Keratinocyte (primary cell): ENCODE results near the gene LDLRAP1. TPM values are rescaled to one million over a fixed set of nuclear protein-coding genes. Genes with fewer than 3 reads are reported as not detected.
A peak's percentile ranks its signal among the peaks of the same experiment; 100 is the strongest.

Experiments
- DNase-seq: peaks from one replicate; pipeline ENCODE4 v3.0.0-alpha.2; 2011; ENCODE audit warnings: low read depth, missing footprints, low spot score
- FAIRE-seq: peaks from 2 replicates; lab custom pipeline; 2011; peaks lifted over from hg19 to GRCh38; lab: Jason Lieb, UNC
- H2AFZ ChIP-seq: 2 replicates; pipeline ENCODE4 v1.6.0; 2012; ENCODE audit warnings: low read length, control low read depth, inconsistent platforms; ENCODE audit not compliant: control insufficient read depth
- H3K27ac ChIP-seq: 2 replicates; pipeline ENCODE4 v1.5.1; 2011; ENCODE audit warnings: low read length; ENCODE audit not compliant: control insufficient read depth, insufficient read depth
- H3K27me3 ChIP-seq: 3 replicates; pipeline ENCODE4 v1.6.0; 2011; ENCODE audit warnings: low read length; ENCODE audit not compliant: control insufficient read depth, insufficient read depth; ENCODE audit errors: extremely low read depth
- H3K36me3 ChIP-seq, 2 experiments: 2 replicates in 1 of 2; 3 replicates in 1 of 2; pipeline ENCODE4 v1.5.1; 2011; ENCODE audit warnings: low read length in 2 of 2, mild to moderate bottlenecking in 1 of 2; ENCODE audit not compliant: control insufficient read depth in 2 of 2, insufficient read depth in 2 of 2; ENCODE audit errors: extremely low read depth in 1 of 2
- H3K4me1 ChIP-seq: 3 replicates; pipeline ENCODE4 v1.5.1; 2011; ENCODE audit warnings: low read length; ENCODE audit not compliant: control insufficient read depth, insufficient read depth; ENCODE audit errors: extremely low read depth
- H3K4me2 ChIP-seq: 3 replicates; pipeline ENCODE4 v1.6.0; 2011; ENCODE audit warnings: low read depth, low read length; ENCODE audit not compliant: control insufficient read depth, insufficient read depth; ENCODE audit errors: extremely low read depth
- H3K4me3 ChIP-seq, 3 experiments: fragments of 200-600 bp in 1 of 3; sonication (generic) in 1 of 3; 2 replicates in 2 of 3; 3 replicates in 1 of 3; pipeline ENCODE4 v1.5.1; 2011 to 2016; ENCODE audit warnings: low read length in 3 of 3, mild to moderate bottlenecking in 3 of 3, control low read depth in 2 of 3, inconsistent platforms in 1 of 3, low read depth in 1 of 3, mixed read lengths in 1 of 3, mixed run types in 1 of 3, moderate library complexity in 1 of 3; ENCODE audit not compliant: control insufficient read depth in 2 of 3, insufficient read depth in 2 of 3; ENCODE audit errors: extremely low read depth in 1 of 3
- H3K79me2 ChIP-seq: 2 replicates; pipeline ENCODE4 v1.6.0; 2012; ENCODE audit warnings: low read length; ENCODE audit not compliant: control insufficient read depth, insufficient read depth
- H3K9ac ChIP-seq: 3 replicates; pipeline ENCODE4 v1.6.0; 2011; ENCODE audit warnings: low read length; ENCODE audit not compliant: control insufficient read depth, insufficient read depth; ENCODE audit errors: extremely low read depth
- H3K9me1 ChIP-seq: 3 replicates; pipeline ENCODE4 v1.6.0; 2011; ENCODE audit warnings: low read length; ENCODE audit not compliant: control insufficient read depth, insufficient read depth; ENCODE audit errors: extremely low read depth
- H3K9me3 ChIP-seq: 2 replicates; pipeline ENCODE4 v1.5.1; 2012; ENCODE audit warnings: low read depth, low read length; ENCODE audit not compliant: control insufficient read depth
- H4K20me1 ChIP-seq: 3 replicates; pipeline ENCODE4 v1.6.0; 2011; ENCODE audit warnings: low read length; ENCODE audit not compliant: control insufficient read depth, insufficient read depth; ENCODE audit errors: extremely low read depth
- CTCF ChIP-seq, 3 experiments: IDR thresholded peaks in 1 of 3; conservative IDR thresholded peaks in 1 of 3; optimal IDR thresholded peaks in 1 of 3; 2 replicates in 2 of 3; 3 replicates in 1 of 3; pipeline versions ENCODE3 to v1.5.1; 2011; ENCODE audit warnings: low read length in 3 of 3, mild to moderate bottlenecking in 3 of 3, moderate library complexity in 2 of 3, control low read depth in 1 of 3, inconsistent platforms in 1 of 3; ENCODE audit not compliant: insufficient read depth in 2 of 3; ENCODE audit errors: extremely low read depth in 1 of 3
- EZH2 ChIP-seq: IDR thresholded peaks from one replicate; pipeline ENCODE4 v1.6.1; 2012; ENCODE audit warnings: inconsistent platforms, mild to moderate bottlenecking, low read length, moderate library complexity
- dilution Hi-C: fragments of 300-500 bp; cut with MboI; formaldehyde crosslinking; loops from one replicate; pipeline ENCODE4 v1.7.0; 2020; ENCODE audit warnings: low sequenced_read_pairs; ENCODE audit not compliant: extremely low pct_ligation_motif_present
- polyA plus RNA-seq, 5 experiments: library from polyadenylated mRNA; depleted of rRNA in 3 of 5; stranded (reverse) in 3 of 5; stranded (forward) in 1 of 5; unstranded in 1 of 5; fragments of >200 nt; gene quantifications; 1 replicate in 1 of 5; 2 replicates in 3 of 5; 3 replicates in 1 of 5; pipeline versions ENCODE4 v1.2.1 to v1.2.3, GENCODE V29; 2011 to 2012; ENCODE audit warnings: missing spikeins in 2 of 5, low read depth in 1 of 5, low replicate concordance in 1 of 5

LDLRAP1 gene
- polyA plus RNA-seq, 1 donor (not counting 4 experiments of a cell fraction or from before 2014, with no cell fraction given), result 22.3 TPM

DNA sequence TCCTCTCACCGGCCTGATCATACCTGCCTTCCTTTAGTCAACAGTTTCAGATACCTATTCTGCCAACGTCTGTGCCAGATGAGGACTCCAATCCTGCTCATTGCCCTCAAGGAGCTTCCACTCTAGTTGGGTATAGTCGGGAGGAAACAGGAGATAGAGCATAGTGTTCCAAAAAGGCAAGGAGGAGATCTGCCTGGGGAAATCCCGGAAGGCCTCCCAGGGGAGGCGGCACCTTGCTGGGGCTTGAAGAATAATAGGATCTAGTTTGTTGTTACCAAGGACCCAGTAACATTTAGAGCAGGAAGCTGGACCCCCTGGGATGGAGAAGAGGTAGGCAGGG is 12.3 kb downstream of the LDLRAP1 start:
- TF ChIP-seq CTCF (optimal IDR thresholded peaks at IDR 0.05 in 1 of 3, IDR thresholded peaks at IDR 0.05 in 1 of 3, conservative IDR thresholded peaks at IDR 0.05 in 1 of 3; ENCODE audit: extremely low read depth in 1 of 3, insufficient read depth in 2 of 3, low read length in 3 of 3) (no peak), EZH2 (no peak)
- Histone ChIP-seq H2AFZ (no peak overlapping the region), H3K4me1 (peaks cover 22% of the 10 kb centered on the region), H4K20me1 (peaks cover 2% of the 10 kb centered on the region), H3K9me1 (no peaks in the 10 kb centered on the region), H3K27ac (no peak overlapping the region), H3K4me2 (no peak overlapping the region), H3K36me3 (peaks cover 12 to 23% of the 10 kb centered on the region in 2 experiments), H3K9ac (no peak overlapping the region), H3K4me3 (no peak overlapping the region), H3K27me3 (no peaks in the 10 kb centered on the region), H3K9me3 (no peaks in the 10 kb centered on the region), H3K79me2 (peaks cover under 1% of the 10 kb centered on the region)
- dilution Hi-C loops, result no loop called here
- DNase-seq (no peak), FAIRE-seq (peak; percentile 23)

DNA sequence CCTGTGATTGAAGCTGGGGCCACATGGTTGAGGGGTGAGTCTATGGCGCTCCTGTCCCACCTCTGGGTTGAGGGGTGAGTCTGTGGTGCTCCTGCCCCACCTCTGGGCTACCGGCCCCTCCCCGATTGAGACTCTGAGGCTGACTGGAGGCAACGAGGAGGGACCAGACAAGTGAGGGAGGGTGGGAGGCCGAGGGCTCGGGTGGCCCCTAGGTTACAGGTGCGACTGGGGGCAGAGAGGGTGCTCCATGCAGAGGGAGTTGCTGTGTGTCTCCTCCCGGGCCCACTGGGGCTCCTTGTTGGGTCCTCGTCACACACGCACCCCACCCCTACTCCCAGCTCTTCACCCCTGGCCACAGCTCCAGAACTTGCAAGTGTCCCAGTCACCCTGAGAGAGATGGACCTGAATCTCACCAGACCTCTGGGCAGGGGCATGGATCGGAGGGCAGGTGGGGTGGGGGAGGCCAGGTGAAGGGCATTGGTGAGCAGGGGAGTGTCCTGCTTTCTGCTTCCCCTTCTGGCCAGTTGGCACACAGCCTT is 12.8 kb downstream of the LDLRAP1 start:
- TF ChIP-seq EZH2 (no peak), CTCF (optimal IDR thresholded peaks at IDR 0.05 in 1 of 3, IDR thresholded peaks at IDR 0.05 in 1 of 3, conservative IDR thresholded peaks at IDR 0.05 in 1 of 3; ENCODE audit: extremely low read depth in 1 of 3, insufficient read depth in 2 of 3, low read length in 3 of 3) (no peak)
- no peak for FAIRE-seq
- Histone ChIP-seq H3K27me3 (no peaks in the 10 kb centered on the region), H2AFZ (no peak overlapping the region), H3K36me3 (peaks cover 12 to 23% of the 10 kb centered on the region in 2 experiments), H3K4me2 (peak overlapping the region; percentile 58), H3K27ac (peak overlapping the region; percentile 49), H3K79me2 (no peaks in the 10 kb centered on the region), H3K4me1 (peaks cover 27% of the 10 kb centered on the region), H3K9me3 (no peaks in the 10 kb centered on the region), H4K20me1 (peaks cover 2% of the 10 kb centered on the region), H3K4me3 (no peak overlapping the region), H3K9me1 (no peaks in the 10 kb centered on the region), H3K9ac (peak overlapping the region; percentile 19)
- dilution Hi-C loops, result no loop called here
- DNase-seq, result no peak
